HG03135 (cell line): ENCODE measurements around the gene PCBP3.

Experiments used
- ATAC-seq: cut with Tn5 transposase; IDR thresholded peaks from one replicate; pipeline ENCODE4 v1.9.1; 2021; ENCODE audit warnings: mild to moderate bottlenecking, moderate library complexity; ENCODE audit not compliant: unreplicated experiment

PCBP3 gene

DNA sequence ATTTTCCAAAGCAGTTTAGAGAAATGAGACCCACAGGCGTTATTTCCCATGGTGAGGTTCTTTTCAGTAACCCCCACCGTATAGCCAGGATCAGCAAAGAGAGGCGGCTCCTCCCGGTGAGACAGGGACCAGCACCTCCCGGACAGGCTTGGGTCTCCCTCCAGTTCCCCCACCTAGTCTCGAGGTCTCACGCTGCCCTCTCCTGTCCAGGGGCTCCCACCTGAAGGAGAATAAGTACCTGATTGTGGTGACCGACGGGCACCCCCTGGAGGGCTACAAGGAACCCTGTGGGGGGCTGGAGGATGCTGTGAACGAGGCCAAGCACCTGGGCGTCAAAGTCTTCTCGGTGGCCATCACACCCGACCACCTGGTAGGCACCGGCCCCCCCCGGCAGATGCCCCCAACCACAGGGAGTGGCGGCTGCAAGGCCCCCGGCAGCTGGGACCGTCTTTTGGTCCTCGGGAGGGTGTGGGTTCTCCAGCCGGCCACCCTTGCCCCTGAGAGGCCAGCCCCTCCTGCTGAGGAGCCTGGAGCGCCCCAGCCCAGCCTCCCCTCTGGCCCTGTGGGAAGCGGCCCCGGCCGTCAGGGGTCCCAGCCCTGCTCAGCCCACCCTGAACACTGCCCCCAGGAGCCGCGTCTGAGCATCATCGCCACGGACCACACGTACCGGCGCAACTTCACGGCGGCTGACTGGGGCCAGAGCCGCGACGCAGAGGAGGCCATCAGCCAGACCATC is 343.0 kb downstream of the PCBP3 start:
- no peak for ATAC-seq

DNA sequence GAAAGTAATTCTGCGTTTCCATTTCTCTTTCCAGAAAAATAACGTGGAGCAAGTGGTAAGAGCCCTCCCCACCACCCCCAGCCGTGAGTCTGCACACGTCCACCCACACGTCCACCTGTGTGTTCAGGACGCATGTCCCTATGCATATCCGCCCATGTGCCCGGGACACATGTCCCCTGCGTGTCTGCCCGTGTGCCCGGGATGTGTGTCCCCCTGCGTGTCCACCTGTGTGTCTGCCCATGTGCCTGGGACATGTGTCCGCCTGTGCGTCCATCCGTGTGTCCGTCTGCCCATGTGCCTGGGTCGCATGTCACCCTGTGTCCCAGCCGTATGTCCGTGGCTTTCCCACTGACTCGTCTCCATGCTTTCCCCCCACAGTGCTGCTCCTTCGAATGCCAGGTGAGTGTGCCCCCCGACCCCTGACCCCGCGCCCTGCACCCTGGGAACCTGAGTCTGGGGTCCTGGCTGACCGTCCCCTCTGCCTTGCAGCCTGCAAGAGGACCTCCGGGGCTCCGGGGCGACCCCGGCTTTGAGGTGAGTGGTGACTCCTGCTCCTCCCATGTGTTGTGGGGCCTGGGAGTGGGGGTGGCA is 343.7 kb downstream of the PCBP3 start:
- no peak for ATAC-seq

DNA sequence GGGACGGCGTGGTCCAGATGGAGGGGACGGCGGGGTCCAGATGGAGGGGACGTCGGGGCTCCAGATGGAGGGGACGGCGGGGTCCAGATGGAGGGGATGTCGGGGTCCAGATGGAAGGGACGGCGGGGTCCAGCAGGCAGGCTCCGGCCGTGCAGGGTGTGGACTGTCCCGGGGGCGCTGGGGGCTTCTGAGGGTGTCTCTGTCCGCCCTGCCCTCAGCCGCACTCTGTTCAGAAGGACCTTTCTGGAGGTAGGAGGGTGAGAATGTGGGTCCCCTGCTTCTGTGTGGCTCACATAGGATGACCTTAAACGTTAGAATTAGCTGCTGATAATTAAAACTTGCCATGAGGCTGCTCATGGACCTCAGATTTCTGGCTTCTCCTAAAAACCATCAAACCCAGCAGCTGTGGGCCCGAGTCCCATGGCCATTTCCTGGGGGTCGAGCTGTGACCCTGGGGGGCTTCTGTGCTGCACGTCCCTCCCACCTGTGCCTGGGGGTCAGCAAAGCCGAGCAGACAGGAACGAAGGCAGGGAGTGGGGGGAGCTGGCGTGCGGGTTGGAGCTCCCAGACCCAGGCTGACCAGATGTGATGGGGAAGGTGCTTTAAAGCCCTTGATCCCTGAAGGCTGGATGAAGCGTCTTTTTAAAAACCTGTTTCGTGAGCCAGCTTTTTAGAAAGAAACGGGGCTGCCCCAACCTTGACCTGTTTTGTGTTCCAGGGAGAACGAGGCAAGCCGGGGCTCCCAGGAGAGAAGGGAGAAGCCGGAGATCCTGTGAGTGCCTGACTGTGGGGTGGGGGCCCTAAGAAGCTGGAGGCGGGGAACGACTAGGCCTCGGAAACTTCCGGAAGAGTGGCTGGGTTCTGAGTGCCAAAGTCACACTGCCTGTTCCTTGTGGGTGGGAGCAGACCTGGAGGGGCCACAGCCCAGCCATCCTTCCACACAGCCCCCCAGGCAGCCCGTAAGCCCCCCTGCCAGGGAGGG is 345.1 kb downstream of the PCBP3 start:
- ATAC-seq, result no peak

DNA sequence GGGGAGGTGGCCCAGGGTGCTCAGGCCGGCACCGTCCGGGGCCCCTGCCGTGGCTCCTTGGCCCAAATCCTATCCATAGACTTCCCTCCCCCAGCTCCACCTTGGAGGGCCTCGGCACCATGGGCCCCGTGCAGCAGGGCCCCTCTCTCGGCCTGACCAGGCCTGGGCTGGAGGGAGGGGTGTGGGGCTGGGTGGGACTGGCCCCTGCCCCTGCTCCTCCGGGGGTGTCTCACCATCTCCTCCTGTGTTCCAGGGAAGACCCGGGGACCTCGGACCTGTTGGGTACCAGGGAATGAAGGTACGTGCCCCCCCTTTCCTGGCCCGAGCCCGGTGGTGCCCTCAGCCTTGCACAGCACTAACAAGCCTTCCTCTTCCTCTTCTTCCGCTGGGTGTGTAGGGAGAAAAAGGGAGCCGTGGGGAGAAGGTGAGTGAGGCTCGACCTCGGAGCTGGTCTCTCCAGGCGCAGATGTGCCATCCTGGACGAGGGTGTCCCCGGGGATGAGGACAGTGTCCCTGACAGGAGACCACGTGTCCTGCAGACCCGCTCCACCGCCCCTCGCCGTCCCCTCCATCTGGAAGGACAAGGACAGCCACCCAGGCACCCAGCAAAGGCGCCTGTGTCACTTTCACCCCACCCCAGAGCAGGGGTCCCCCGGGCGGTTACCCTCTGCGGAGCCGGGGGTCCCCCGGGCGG is 346.0 kb downstream of the PCBP3 start:
- no peak for ATAC-seq

DNA sequence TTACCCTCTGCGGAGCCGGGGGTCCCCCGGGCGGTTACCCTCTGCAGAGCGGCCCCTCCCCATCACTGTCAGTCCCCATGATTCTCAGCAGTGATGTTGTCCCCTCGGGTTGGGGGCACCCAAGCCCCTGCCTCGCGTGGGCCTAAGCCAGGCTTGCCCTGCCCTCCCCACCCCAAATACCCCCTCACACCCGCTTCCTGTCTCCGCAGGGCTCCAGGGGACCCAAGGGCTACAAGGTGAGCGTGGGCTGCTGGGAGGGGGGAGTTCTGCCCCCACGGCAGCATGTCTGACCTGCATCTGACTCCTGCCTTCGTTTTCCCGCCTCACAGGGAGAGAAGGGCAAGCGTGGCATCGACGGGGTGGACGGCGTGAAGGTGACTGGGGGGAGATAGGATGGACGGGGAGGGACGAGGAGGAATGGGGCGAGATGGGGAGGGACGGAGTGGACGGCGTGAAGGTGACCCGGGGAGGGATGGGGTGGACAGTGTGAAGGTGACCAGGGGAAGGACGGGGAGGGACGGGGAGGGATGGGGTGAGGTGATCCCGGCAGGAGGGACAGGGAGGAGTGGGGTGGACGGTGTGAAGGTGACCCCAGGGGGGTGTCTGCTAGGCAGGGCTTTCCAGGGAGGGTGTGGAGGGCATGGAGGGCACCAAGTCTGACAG is 346.7 kb downstream of the PCBP3 start:
- ATAC-seq, result no peak

DNA sequence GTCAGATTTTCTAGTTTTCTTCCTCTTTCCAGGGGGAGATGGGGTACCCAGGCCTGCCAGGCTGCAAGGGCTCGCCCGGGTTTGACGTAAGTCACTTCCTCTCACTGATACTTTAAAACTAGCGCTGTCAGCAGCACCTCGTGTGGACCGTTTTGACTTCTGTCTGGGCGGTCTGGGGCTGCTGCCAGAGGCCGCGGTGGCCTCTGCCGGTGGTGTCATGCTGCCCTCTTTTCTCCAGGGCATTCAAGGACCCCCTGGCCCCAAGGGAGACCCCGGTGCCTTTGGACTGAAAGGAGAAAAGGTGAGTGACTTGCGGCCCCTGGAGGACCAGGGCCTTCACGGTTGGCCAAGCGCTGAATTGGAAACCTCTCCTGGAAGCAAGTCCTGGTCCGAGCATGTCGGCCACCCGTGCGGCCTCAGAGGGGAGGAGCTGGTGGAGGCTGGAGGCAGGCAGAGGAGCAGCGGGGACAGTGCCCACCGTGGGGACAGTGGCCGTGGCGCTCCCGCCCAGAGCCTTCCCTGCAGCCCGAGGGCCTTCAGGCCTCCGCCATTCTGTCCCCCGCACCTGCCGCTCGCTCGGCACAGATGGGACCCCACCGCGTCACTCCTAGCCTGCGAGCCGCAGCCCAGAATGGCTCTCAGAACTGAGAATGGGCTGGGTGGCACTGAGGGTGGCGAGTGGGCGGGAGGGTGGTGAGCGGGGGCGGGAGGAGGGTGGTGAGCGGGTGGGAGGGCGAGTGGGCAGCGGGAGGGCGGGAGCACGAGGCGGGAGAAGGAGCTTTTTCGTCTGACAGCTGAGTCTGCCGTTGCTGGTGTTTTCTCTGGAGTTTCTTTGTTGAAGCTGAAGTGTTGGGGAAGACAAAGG is 347.4 kb downstream of the PCBP3 start:
- ATAC-seq, result no peak

DNA sequence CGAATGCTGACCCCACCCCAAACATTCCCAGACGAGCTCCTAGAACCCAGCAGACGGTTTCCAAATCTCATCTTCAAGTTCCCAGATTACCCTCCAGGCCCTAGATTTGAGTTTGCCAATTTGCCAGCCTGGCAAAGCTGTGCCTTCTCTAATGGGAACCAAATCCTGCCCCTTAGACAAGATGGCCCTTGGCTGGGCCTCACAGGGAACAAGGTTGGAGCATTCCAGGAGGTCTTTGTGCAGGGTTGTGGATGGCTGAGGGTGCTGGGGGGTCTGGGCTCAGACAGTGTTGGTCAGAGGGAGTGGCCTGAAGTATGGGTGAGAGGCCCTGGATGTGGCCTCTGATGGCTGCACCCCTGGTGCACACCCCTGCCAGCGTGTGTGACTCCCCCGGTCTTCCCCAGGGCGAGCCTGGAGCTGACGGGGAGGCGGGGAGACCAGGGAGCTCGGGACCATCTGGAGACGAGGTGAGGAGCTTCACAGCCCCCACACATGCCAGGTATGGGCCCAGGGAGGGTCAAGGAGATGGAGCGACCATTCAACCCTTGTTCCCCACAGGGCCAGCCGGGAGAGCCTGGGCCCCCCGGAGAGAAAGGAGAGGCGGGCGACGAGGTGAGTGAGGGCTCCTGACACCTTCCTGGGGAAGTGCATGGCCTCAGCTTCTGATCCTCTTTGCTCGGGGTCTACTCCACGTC is 348.2 kb downstream of the PCBP3 start:
- no peak for ATAC-seq
